K562 treated with DMSO at 1 percent for 12 hours (cell line): ENCODE results near the gene EXOSC10. TPM values are rescaled to one million over a fixed set of nuclear protein-coding genes. Genes with fewer than 3 reads are reported as not detected.

Experiments
- total RNA-seq: library from RNA; unstranded; fragments of 300-600 nt; gene quantifications from 2 replicates; pipeline ENCODE4 v1.2.3, GENCODE V29; 2022; ENCODE audit not compliant: insufficient read depth

EXOSC10 gene
- 48.2 and 101 TPM in 2 replicates for total RNA-seq

DNA sequence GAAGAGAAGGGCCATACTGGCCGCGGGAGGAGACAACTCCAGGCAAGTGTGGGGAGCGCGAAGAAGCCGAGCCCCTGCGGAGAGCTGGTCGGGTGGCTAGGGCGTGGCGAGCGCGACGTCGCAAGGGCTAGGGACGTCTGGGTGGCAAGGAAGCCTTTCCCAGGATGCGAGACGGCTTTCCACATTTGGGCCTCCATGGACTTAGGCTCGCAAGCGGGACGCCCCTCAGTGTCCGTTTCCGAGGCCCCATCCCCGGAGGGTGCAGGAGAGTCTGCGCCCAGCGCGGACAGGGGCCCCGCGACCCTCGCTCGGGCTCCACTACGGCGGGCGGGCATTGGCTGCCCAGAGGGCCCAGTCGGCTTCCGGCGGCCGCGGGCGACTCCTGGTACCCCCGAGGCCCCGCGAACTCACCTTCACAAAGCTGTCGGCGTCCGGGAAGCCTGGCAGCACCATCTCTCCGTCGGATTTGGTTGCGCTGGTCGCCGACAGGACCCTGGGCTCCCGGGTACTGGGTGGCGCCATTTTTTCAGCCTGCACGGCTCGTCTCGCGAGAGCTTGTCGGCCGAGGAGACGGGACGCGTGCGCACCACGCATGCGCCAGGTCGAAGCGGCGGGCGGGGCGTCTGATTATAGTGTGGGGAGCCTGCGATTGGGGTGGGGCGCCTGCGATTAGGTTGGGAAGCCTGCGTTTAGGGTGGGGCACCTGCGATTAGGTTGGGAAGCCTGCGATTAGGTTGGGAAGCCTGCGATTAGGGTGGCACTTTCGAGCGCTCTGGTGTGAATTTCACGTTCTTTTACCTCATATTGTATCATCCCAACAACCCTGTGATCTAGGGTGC, at the start of gene EXOSC10:
EXOSC10 (minus strand) TSS at position 560 of the 839 bp plus-strand sequence; CDS start at position 522, 38 bp downstream.

GRCh38 chr1:11059968-11060830, 39.5 kb downstream of the EXOSC10 start, which contains the start of gene SRM:
SRM (minus strand) TSS chr1:11060018; CDS start chr1:11059943, 75 bp downstream.

GRCh38 chr1:11046625-11047365, 52.9 kb downstream of the EXOSC10 start, which contains the start of gene MASP2:
MASP2 (minus strand) TSS chr1:11047239; CDS start chr1:11047207, 32 bp downstream.

Other genes starting within 250 kb of the EXOSC10 start
- gene TARDBP, start 87.2 kb downstream of the EXOSC10 start, total RNA-seq = 78.9 and 193 TPM in 2 replicates
- gene MASP2, start 52.6 kb downstream of the EXOSC10 start, total RNA-seq = 0.57 and 2.4 TPM in 2 replicates
- gene SRM, start 39.9 kb downstream of the EXOSC10 start, total RNA-seq = 70.5 and 71.3 TPM in 2 replicates
- gene ANGPTL7, start 89.5 kb upstream of the EXOSC10 start, total RNA-seq = not detected in 2 replicates
- gene MTOR, start 162.7 kb upstream of the EXOSC10 start, total RNA-seq = 23.2 and 75.0 TPM in 2 replicates
- gene UBIAD1, start 173.3 kb upstream of the EXOSC10 start, total RNA-seq = 11.7 and 18.7 TPM in 2 replicates